ENCODE data around the gene FAM131B.
A peak's percentile ranks its signal among the peaks of the same experiment; 100 is the strongest.
"Not testable (repeated sequence)": the region's sequence is repeated elsewhere in the genome, so short reads cannot be mapped to it uniquely, and the experiment has no call there.

The FAM131B gene

DNA sequence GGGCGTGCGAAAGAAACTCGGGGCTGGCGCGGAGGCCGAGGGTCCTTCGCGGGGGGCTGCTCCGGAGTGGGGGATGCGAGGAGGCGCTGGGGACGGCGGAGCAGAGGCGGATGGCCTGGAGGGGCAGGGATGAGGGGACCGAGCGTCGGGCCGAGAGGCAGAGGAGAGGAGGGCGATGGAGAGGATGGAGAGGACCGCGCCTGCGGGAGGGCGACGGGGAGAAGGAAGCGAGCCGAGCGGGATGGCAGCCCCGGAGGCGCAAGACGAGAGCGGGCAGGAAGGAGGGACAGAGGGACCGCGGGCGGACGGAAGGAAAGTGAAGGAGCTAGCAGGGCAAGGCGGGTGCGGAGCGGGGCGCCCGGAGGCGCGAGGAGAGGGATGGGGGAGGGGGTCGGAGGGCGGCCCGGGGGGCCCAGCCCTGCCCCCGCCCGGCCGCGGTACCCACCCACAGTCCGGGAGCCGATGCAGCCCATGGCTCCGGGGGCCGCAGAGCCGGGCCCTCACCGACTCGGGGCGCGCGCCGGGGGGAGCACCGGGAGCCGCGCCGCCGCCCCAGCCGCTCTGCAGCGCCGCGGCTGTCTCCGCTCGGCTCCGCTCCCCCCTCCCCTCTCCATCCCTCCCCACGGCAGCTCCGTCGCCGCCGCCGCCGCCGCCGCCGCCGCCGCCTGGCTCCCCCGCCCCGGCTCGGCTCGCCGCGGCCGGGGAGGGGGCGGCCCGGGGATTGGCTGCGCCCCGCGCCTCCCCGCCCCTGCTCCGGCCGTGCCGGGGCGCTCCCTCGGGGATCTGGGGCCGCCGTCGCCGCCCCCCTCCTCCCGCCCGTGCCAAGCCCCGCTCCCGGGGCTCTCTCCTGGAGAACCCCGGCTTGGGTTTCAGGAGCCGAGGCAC lies at the start of gene FAM131B:
Gene FAM131B, minus strand, starts transcription at position 583 of the 885 bp plus-strand sequence. Its CDS starts 110 bp downstream, at position 473.
- DNase-seq (ENCODE audit: low read depth), result no peak

DNA sequence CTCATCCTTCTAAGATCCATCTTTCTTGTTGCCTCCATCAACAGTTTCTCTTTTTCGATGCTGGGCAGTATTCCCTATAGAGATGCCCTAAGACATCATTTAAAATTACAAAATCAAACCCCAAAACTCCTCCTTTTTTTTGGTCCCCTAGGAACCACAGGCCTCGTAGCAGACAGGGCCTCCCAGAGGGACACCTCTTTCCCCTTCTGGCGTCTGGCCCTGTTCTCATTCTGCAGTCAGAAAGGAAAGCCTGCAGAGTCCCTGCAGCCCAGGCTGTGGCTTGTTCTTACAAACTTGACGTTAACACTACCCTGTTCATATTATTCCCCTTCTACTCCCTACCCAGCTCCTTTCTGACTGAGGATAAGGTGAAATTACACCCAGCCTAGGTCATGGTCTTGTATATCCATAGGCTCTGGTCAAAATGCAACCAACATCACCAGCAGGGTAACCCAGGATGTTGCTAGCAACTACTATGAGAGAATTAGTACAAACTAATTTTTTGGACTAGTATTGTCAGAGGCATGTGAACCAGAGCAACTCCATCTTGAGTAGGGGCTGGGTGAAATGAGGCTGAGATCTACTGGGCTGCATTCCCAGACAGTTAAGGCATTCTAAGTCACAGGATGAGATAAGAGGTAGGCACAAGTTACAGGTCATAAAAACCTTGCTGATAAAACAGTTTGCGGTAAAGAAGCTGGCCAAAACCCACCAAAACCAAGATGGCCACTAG lies 49.6 kb upstream of the FAM131B start:
- no peak for DNase-seq (ENCODE audit: low read depth)

DNA sequence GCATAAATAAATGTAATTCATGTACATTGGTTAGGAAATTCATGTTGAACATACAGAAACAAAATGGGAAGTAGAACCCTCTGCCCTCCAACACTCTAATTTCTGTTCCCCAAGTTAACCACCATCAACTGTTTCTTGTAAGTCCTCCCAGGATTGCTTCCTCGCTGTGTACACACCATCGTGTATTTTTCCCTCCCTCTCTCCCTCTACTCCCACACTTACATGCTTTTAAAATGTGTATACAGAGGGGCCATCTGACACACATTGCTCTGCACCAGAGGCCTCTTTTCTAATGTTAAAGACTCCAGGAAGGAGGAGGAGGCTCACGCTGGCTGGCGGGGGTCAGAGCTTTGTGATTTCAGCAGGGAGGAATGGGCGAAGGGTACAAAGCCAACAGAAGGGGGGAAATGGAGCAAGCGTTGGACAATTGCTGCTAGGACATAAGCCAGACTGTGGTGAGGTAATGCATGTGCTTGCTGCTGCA lies 48.0 kb upstream of the FAM131B start:
- DNase-seq (ENCODE audit: low read depth), result no peak

DNA sequence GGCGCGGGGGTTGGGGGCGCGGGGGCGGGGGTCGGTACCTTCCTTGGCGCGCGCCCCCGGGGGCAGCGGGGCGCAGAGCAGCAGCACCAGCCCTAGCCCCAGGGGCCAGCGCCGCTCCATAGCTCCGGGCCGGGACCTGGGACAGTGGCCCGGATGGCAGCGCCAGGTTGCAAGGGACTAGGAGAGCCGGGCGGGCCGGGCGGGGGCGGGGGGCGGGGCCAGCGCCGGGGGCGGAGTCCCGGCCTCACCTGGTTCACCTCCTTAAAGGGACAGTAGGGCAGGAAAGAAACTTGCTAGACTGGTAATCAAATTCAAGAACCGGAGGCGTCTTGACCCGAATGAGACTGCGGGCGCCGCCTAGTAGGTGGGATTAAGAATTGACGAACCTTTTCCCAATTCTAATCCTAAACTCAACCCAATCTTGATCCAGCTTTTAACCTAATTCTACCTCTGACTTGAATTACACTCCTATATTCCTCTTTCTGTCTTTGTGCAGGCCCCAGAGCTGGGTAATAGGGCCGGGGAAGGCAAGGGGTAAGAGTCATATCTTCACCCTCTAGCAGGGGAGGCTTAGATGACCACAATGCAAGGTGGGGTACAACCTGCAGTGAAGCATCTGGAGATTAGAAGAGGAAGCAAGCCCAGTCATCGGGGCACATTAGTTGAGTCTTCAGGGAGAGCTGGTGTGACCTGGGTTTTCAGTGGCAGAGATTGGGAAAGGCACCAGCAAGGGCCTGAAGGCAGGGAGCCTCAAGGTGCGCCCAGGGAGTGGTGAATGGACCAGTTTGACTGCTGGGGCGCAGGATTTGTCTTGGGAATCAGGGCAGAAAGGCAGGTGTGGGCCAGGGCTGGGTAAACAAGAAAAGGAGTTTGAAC lies 46.4 kb upstream of the FAM131B start, which contains the start of gene EPHA1:
Gene EPHA1, minus strand, starts transcription at position 171 of the 876 bp plus-strand sequence. Its CDS starts 51 bp downstream, at position 120.
- DNase-seq (ENCODE audit: low read depth), result no peak

DNA sequence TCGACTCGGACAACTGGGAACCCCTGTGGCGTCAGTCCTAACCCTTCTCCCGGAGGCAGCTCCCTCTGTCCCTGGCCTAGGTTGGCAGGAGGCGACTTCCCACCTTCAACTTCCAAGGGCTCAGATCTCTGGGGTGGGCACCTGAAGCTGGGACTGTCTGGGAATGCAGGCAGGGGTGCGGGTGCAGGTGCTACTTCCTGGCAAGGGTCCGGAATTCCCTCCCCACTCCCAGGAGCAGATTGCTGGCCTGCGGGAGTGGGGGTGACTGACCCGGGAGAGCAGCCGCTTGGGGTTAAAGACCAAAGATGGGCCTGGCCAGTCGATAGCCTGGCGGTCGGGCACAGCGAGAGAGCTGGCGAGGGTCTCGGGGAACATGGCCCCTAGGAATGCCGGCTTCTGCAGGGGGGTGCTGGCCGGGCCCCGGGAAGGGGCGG lies 45.8 kb upstream of the FAM131B start:
- DNase-seq (ENCODE audit: low read depth), result no peak

DNA sequence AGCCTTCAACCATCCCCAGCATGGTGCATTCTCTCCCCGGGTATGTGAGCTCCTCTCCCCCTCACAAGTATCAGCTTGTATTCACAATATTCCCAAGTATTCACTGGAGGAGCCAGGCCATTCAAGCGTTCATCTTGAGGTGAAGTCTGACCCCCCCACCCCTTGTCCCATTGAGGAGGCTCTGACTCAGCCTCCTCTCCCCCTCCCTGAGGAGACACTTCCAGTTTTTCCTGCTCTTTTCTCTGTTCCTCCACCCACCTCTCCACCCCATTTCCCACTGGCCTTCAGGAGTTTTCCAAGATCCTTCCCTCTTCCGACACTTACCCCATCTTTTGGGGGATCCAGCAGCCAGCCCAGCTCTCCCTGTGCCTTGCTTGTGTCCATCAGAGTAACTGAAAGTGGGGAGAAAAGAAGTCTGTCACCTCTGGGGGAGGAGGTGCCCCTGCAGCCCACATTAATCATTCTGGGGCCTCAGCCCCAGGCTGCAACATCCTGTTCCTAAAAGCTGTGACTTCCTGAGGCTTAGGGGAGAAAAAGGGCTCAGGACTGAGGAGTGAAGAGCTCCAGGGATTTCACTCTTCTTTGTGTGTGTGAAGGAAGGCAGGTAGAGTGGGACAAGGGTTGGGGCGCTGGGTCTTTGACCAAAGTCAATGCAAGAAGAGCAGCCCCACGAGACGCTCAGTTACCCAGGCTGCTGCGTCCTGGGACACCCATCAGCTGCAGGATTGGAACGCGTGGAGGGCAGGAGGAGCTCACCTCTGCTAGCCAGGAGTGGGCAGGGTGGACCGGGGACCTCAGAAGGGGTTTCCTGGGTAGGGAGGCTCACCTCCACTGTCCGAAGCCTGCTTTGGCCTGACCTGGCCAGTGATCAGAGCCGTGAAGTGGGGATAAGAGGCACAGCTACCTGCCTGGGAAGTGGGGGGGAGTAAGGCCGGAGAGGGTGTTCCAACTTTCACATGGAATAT lies 45.1 kb upstream of the FAM131B start:
- peak; percentile 14 for DNase-seq (ENCODE audit: low read depth)

DNA sequence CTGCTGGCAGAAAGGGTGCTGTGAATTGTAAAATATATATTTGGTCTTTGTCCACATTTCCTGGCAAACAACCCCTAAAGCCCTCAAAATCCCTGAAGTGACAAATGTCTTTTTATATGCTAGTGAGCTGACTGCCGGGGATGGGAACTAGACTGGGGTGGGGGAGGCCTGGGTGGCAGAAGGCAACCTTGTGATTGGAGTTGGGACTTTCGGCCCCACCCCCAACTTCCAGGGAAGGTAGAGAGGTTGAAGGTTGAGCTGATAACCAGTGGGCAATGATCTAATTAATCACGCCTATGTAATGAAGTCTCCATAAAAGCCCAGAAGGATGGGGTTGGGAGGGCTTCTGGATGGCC lies 43.5 kb upstream of the FAM131B start:
- DNase-seq (ENCODE audit: low read depth), result no peak

DNA sequence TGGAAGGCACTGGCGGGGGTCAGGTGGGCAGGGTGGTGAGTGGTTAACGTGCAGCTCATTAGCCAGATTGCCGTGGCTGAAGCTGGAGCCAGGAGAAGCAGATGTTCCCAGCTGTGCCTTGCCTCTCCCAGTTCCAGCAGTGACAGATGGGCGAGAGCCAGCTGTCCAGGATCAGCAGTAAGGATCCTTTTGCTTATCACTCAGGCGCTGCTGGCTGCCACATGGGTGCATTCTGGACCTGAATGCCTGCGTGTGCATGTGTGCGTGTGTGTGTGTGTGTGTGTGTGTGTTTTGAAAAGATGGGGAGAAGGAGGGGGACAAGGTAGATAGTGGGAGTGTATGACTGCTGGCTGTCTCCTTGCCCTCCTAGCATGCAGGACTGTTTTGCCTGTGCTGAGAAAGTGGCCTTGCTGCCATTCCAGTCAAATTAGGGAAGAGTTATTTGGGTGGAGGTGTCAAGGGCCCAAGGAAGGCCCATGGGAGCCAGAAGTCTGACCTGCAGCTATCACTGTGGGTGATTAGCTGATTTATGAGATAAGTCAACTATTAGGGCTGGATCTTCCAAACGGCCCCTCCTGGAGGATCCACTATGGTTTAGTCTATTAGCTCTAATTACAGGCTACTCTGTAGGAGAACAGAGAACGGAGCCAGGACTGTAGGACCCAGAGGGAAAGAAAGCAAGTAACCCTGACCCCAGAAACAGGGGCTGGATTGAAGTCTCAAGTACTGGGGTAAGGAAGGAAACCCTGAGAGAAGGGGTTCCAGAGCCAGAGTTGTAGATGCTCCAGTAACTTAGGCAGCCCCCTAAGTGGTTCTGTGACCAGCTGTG lies 42.9 kb upstream of the FAM131B start:
- DNase-seq (ENCODE audit: low read depth), result no peak

DNA sequence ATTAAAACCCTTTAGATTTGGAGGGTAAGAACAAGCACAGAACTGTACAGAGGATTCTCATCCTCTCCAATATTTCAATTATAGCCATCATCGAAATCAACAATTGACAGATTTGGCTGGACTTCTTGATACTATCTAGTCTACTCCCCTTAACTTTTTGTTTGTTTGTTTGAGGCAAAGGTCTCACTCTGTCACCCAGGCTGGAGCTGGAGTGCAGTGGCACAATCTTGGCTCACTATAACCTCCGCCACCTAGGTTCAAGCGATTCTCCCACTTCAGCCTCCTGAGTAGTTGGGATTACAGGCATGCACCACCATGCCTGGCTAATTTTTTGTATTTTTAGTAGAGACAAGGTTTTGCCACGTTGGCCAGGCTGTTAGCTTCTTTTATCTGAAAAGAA lies 39.7 kb upstream of the FAM131B start:
- DNase-seq (ENCODE audit: low read depth), result not testable (repeated sequence)

DNA sequence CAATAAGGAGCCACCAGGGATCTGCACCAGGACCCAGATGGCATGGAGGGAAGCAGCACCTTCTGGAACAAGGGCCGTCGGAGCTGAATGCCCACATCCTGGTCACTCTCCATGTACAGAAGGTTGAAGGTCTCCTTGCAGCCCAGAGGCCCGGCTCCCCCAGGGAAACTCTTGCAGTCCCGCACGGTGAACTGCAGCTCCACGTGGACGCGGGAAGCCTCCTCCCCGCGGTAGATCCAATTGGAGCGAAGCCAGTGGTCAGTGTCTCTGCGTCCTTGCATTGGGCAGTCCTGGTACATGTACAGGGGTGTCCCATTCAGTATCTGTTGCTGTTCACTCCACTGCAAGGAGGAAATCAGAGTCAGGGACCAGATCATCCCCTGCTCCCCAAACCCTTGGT lies 38.8 kb upstream of the FAM131B start:
- no peak for DNase-seq (ENCODE audit: low read depth)

DNA sequence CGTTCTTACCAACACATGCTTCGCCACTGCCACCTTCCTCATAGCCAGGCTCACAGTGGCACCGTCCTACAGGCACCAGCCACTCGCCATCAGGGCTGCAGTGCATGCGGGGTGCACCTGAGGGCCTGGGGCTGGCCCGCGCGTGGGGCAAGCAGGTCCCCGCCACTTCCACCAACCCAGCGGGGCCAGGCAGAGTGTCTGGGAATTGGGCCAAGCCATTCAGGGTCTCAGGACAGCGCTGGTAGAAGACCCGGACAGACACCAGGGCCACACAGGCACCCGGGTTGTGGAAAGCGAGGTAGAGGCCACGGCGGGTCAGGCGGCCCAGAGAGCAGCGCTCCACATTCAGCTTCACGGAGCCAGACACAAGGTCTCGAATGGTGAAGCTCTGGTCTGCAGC lies 37.1 kb upstream of the FAM131B start:
- no peak for DNase-seq (ENCODE audit: low read depth)

DNA sequence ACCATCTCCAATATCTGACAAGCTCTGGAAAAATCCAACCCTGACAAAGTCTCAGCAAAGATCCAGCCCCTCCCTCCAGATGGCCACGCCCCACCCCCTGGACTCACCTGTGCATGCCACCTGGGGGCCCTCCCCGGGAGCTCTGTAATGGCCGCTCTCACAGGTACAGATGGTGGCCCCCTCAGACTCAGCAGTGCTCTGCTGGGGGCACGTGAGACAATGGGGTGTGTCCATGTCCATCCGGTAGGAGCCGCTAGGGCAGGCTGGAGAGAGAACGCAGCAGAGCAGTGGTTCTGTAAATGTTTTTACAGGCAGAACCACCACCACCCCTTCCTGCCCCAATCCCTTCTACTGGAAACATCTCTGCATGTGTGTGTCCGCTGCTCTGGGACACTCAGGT lies 36.6 kb upstream of the FAM131B start:
- DNase-seq (ENCODE audit: low read depth), result no peak

DNA sequence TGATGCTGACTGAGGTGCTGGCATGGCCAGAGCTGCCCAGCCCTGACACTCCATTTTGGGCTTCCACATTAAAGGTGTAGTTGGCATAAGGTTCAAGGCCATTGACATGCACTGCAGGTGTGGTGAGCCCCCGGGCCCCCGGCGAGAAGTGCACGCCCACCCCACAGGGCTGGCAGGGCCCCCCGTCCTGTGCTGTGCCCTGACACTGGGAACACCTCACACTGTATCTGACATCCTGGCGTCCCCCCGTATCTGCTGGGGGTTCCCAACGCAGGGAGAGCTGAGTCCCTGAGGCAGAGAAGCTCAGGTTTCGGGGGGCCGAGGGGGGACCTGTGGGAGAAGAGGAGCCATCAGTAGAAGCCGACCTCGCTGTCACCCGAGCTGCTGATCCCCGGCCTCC lies 36.1 kb upstream of the FAM131B start:
- DNase-seq (ENCODE audit: low read depth), result no peak

DNA sequence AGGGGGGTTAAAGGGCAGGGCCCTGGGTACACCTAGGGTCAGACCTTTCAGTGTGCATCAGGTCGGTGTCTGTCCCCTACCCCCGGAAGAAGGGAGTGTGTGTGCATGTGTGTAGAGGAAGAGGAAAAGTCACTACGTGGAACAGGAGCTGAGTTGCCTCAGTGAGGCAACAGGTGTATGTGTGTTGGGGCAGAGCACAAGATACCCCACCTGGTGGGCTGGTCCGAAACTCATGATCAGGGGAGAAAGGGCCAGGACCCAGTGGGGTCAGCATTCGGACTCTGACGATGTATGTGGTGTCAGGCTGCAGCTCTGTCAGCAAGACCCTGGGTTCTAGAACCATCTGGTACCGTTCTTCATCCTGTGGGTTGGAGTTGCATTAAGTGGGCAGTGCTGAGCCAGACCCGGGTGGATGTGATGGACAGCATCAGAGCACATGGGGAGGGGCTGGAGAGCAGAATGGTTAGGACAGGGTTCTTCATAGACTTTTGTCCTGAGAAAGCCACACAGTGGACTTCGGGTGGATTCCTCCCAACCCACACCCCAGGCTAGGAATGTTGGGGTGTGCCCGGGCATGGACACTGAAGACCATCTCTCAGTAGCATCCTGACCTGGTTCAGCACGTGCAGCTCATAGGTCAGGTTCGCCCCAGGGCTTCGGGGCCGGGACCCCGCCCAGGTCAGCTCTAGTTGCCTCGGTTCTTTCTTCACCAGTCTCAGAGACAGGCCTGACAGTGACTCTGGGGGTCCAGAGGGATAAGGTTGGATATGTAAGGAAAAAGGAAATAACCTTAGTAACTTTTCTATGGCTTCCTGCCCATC lies 35.4 kb upstream of the FAM131B start:
- no peak for DNase-seq (ENCODE audit: low read depth)

DNA sequence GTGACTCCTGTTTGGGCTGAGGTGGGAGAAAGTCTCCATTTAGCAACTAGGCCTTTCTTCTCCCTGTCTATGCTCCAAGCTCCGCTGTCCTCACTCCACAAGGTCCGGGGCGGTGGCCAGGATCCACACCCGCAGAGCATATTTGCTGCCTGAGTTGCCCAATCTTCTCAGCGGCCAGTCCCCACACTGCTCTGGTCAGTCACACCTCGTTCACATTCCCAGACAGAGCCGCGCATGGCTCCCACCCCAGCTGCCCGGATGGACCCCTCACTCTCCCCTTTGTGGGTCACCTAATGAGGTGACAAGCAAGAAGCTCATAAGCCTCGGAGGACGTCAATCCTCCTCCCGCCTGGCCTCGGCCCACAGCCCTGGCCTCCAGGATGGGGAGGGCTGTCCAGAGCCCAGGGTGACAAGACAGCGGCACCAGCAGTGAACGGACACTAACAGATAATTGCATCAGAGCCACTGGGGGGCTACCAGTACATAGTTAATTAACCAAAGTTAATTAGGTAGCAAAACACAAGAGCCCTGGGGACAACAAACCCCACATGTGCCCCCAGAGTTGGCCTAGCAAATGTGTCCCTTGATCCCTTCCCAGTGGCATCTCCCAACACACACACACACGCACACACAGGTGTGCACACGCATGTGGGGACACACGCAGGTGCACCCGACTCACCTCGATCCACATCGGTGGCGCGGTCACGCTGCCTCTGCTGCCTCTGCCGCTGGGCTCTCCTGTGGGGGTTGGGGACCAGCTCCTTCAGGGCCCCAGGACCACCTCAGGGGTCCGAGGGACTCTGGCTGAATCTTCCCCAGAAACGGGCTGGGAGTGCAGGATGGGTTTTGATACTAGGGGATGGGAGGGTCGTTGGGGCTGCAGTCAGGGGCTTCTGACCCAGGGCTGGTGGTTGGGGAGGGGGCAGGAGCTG lies 34.4 kb upstream of the FAM131B start:
- no peak for DNase-seq (ENCODE audit: low read depth)

DNA sequence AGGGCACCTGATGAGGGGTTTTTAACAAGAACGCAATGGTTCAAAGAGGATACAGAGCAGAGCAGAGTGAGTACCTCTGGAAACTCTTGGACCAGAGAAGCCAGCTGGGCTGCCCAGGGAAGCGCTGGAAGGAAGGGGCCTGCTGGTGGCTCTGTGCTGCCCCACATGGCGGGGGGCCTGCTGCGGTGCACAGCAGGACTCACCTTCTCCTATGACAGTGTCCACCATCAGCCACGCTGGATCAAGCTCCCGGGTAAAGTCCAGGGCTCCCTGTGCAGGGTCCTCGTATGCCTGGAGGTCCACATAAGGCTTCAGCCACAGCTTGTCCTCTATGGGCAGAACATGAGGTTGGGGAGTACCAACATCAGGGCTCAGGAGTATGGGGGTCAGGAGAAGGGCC lies 33.7 kb upstream of the FAM131B start:
- DNase-seq (ENCODE audit: low read depth), result no peak

DNA sequence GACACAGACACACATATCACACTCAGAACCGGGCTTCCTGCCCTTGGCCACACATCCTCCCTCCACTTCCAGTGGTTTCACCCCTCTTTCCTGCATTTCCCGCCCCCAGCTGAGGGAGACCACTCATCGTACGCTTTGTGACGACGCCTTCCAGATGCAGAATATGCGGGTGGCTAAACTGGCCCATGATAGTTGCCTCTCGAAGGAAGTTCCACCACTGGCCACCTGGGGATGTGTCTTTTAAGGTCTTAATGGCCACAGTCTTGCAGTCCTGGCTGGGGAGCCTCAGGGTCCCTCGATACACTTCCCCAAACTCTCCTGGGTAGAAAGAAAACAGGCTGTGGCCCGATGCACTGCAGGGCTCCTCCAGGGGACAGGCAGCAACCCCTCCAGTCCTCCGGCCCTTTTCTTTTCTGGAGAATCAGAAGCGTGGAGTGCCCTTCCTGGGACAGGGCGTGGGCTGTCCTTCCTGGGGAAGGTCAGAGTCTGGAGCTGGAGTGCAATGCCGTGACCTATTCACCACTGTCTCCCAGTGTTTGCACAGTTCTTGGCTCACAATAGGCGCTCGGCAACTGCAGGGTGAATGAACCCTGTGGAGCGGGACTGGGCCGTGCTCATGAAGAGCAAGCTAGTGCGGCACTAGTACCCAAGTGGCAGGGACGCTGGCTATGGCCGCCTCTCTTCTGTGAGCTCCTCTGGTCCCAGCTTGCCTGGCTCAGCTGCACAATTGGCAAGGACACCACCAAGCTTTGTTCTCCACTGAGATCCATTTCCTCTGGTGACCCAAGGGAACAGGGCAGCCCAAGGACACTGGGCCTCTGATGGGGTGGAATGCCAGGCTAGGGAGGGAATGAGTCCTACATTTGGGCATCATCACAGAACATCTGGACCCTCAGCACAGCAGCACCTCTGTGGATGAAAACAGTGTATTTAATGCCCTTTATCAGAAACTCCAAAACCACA lies 33.0 kb upstream of the FAM131B start:
- DNase-seq (ENCODE audit: low read depth), result no peak

Data from stimulated activated CD8-positive, alpha-beta memory T cell treated with anti-CD3 and anti-CD28 coated beads, Interleukin-4, amount 100 ng/mL, for 24 hours (primary cell).